Activated CD4-positive, alpha-beta T cell treated with anti-CD3 and anti-CD28 coated beads, Interleukin-2, Interleukin-6, amounts not matched to agents 100 ng/mL and 50 ng/mL, durations not matched to agents 16 hours and 8 hours (primary cell): ENCODE data around the gene RWDD1.
"Not testable (repeated sequence)": the region's sequence is repeated elsewhere in the genome, so short reads cannot be mapped to it uniquely, and the experiment has no call there.

Experiments used
- DNase-seq: peaks from one replicate; pipeline ENCODE4 v3.0.0-alpha.2; 2020

Gene RWDD1

GRCh38 chr6:116561377-116562018 lies 9.8 kb upstream of the RWDD1 start:
- peak; percentile 75 for DNase-seq

GRCh38 chr6:116562019-116562403 lies 9.3 kb upstream of the RWDD1 start:
- DNase-seq: no peak

GRCh38 chr6:116562614-116563013 lies 8.7 kb upstream of the RWDD1 start:
- DNase-seq: no peak

- no peak for DNase-seq
Measured at GRCh38 chr6:116563830-116564229, 7.5 kb upstream of the RWDD1 start.

GRCh38 chr6:116564311-116564710 lies 7.0 kb upstream of the RWDD1 start:
- no peak for DNase-seq

GRCh38 chr6:116564921-116565872 lies 6.1 kb upstream of the RWDD1 start:
- DNase-seq: no peak

- DNase-seq: no peak
Measured at GRCh38 chr6:116568111-116568510, 3.2 kb upstream of the RWDD1 start.

- DNase-seq: no peak
Measured at GRCh38 chr6:116568821-116569755, 2.2 kb upstream of the RWDD1 start.

GRCh38 chr6:116571683-116572000 lies 338 bp downstream of the RWDD1 start:
- no peak for DNase-seq

GRCh38 chr6:116572162-116572561 lies 858 bp downstream of the RWDD1 start:
- DNase-seq: peak; percentile 27

GRCh38 chr6:116575227-116575626 lies 3.9 kb downstream of the RWDD1 start:
- DNase-seq: no peak

- no peak for DNase-seq
Measured at GRCh38 chr6:116577486-116577885, 6.2 kb downstream of the RWDD1 start.

- DNase-seq: no peak
Measured at GRCh38 chr6:116578335-116578734, 7.0 kb downstream of the RWDD1 start.

- DNase-seq: no peak
Measured at GRCh38 chr6:116579143-116579542, 7.8 kb downstream of the RWDD1 start.

- DNase-seq: no peak
Measured at GRCh38 chr6:116580198-116580597, 8.9 kb downstream of the RWDD1 start.

- no peak for DNase-seq
Measured at GRCh38 chr6:116586276-116586675, 15.0 kb downstream of the RWDD1 start.

GRCh38 chr6:116586738-116587137 lies 15.4 kb downstream of the RWDD1 start:
- no peak for DNase-seq

- no peak for DNase-seq
Measured at GRCh38 chr6:116595247-116595646, 23.9 kb downstream of the RWDD1 start.

GRCh38 chr6:116596815-116597214 lies 25.5 kb downstream of the RWDD1 start:
- no peak for DNase-seq

- not testable (repeated sequence) for DNase-seq
Measured at GRCh38 chr6:116603916-116604315, 32.6 kb downstream of the RWDD1 start.

GRCh38 chr6:116604868-116605267 lies 33.6 kb downstream of the RWDD1 start:
- DNase-seq: not testable (repeated sequence)

GRCh38 chr6:116605935-116606334 lies 34.6 kb downstream of the RWDD1 start:
- no peak for DNase-seq

- no peak for DNase-seq
Measured at GRCh38 chr6:116611056-116611455, 39.8 kb downstream of the RWDD1 start.
